HepG2 (cell line): ENCODE results near the gene CRYAB. TPM values are rescaled to one million over a fixed set of nuclear protein-coding genes. Genes with fewer than 3 reads are reported as not detected.
A peak's percentile ranks its signal among the peaks of the same experiment; 100 is the strongest.

ENCODE experiments used
- ASH2L ChIP-seq: fragments of 300-600, 200-600 bp; sonication (generic); IDR thresholded peaks from 2 replicates; pipeline ENCODE4 v1.7.0; 2017; ENCODE audit warnings: low read depth, mild to moderate bottlenecking, moderate library complexity, mixed read lengths, low read length; ENCODE audit not compliant: insufficient read length
- CTCF ChIP-seq: sonication (generic); formaldehyde crosslinking; IDR thresholded peaks from 2 replicates; pipeline ENCODE4 v1.5.0; 2020; ENCODE audit warnings: mild to moderate bottlenecking, missing genetic modification reagents, moderate library complexity
- IKZF1 ChIP-seq: fragments of 450-650 bp; IDR thresholded peaks from 2 replicates; pipeline ENCODE4 v1.7.1; 2016
- KDM5B ChIP-seq: sonication (generic); formaldehyde crosslinking; IDR thresholded peaks from 2 replicates; pipeline ENCODE4 v1.4.0; 2020; ENCODE audit warnings: missing genetic modification reagents, mild to moderate bottlenecking, borderline replicate concordance
- MXD3 ChIP-seq: IDR thresholded peaks from 2 replicates; pipeline ENCODE4 v1.6.1; 2016; ENCODE audit warnings: mild to moderate bottlenecking, missing biosample characterization, missing genetic modification reagents
- ONECUT2 ChIP-seq: sonication (generic); formaldehyde crosslinking; IDR thresholded peaks from 2 replicates; pipeline ENCODE4 v1.4.0; 2020; ENCODE audit warnings: missing genetic modification reagents
- SIX4 ChIP-seq: sonication (generic); formaldehyde crosslinking; IDR thresholded peaks from 2 replicates; pipeline ENCODE4 v1.4.0; 2020; ENCODE audit warnings: missing genetic modification reagents
- SNAPC5 ChIP-seq: sonication (generic); formaldehyde crosslinking; IDR thresholded peaks from 2 replicates; pipeline ENCODE4 v1.8.1; 2023; ENCODE audit warnings: mild to moderate bottlenecking, missing genetic modification reagents, borderline replicate concordance
- SOX6 ChIP-seq, 2 experiments: fragments of 450-650 bp in 1 of 2; sonication (generic) in 1 of 2; formaldehyde crosslinking in 1 of 2; IDR thresholded peaks; 2 replicates each; pipeline versions ENCODE4 v1.4.0 to v1.6.1; 2017 to 2020; ENCODE audit warnings: antibody characterized with exemption in 1 of 2, mild to moderate bottlenecking in 1 of 2, missing genetic modification reagents in 1 of 2
- SUZ12 ChIP-seq: fragments of 150-350 bp; IDR thresholded peaks from 2 replicates; pipeline ENCODE4 v1.6.1; 2014; ENCODE audit warnings: low read depth, low read length
- ZBTB42 ChIP-seq: sonication (generic); formaldehyde crosslinking; IDR thresholded peaks from 2 replicates; pipeline ENCODE4 v1.5.0; 2020; ENCODE audit warnings: mild to moderate bottlenecking, missing genetic modification reagents
- ZFP1 ChIP-seq: IDR thresholded peaks from 2 replicates; pipeline ENCODE4 v1.6.1; 2016
- ZNF333 ChIP-seq: sonication (generic); formaldehyde crosslinking; IDR thresholded peaks from 2 replicates; pipeline ENCODE4 v1.4.0; 2020; ENCODE audit warnings: mild to moderate bottlenecking, missing genetic modification reagents, borderline replicate concordance
- ZNF737 ChIP-seq: sonication (generic); formaldehyde crosslinking; IDR thresholded peaks from 2 replicates; pipeline ENCODE4 v1.5.0; 2020; ENCODE audit warnings: missing genetic modification reagents, mild to moderate bottlenecking, borderline replicate concordance
- polyA plus RNA-seq, 8 experiments: library from polyadenylated mRNA; depleted of rRNA in 3 of 8; stranded (reverse) in 7 of 8; unstranded in 1 of 8; fragments of >200 nt; fragmentation: Illumina TruSeq in 4 of 8; extraction: Trizol in 4 of 8; gene quantifications; 2 replicates each; pipeline versions ENCODE4 v1.2.1 to v1.2.3, GENCODE V29; 2011 to 2016; ENCODE audit warnings: low read depth in 4 of 8, missing spikeins in 1 of 8, mixed read lengths in 1 of 8; ENCODE audit not compliant: insufficient read depth in 1 of 8
- total RNA-seq, 5 experiments: library from RNA; depleted of rRNA; stranded (reverse); fragments of >200 nt; fragmentation: Illumina TruSeq; extraction: Trizol; gene quantifications; 2 replicates each; pipeline ENCODE4 v1.2.3, GENCODE V29; 2016; ENCODE audit warnings: low read depth in 1 of 5
- TF ChIP-seq, protein P1 (sequence below): sonication (generic); formaldehyde crosslinking; IDR thresholded peaks from 2 replicates; pipeline ENCODE4 v1.8.1; 2023; ENCODE audit warnings: missing genetic modification reagents, inconsistent platforms, borderline replicate concordance
- TF ChIP-seq, protein P2 (sequence below): sonication (generic); formaldehyde crosslinking; IDR thresholded peaks from 2 replicates; pipeline ENCODE4 v1.4.0; 2020; ENCODE audit warnings: missing genetic modification reagents
- TF ChIP-seq, protein P3 (sequence below): fragments of 450-650 bp; IDR thresholded peaks from 2 replicates; pipeline ENCODE4 v1.6.1; 2017; ENCODE audit warnings: mild to moderate bottlenecking
- TF ChIP-seq, protein P4 (sequence below): sonication (generic); formaldehyde crosslinking; IDR thresholded peaks from 2 replicates; pipeline ENCODE4 v1.8.1; 2022; ENCODE audit warnings: mild to moderate bottlenecking, missing genetic modification reagents

The CRYAB gene
- total and polyA plus RNA-seq, 2 of the 13 experiments (the other 11 are each of a cell fraction or from before 2014, with no cell fraction given) = 0.55 to 1.1 TPM

DNA sequence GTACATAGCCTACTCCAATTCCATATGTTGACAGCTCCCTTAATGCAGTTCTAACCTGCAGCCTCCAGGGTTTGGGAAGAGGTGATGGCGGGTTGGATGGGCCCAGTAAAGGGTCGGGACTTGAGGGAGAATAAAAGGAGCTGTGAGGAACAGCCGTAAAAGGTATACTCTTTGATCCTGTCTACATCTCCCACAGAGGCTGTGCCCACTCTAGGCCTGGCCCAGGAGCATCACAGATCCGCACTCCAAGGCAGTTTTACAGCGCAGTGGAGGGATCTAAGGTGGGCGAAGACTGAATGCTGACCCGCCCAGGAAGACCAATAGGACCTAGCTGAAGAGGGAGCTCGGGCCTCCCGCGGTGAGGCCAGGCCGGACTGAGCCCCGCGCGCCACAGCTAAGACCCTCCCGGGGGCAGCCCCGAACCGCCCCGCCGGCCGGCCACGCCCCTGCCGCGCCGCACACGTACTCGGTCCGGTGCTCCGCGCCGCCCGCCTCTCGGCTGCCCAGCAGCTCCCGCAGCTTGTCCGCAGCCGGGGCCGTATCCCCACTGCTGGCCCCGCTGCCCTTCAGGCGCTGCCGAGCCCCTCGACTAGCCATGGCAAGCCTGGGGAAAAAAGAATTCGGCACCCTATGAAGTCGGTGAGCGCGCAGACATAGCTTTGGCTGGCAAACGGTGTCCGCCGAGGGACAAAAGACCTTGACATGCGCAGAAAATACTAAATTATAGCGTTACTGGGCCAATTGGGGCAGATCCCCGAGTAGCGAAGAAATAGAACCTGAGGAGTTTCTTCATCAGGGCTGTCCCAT, 40.5 kb downstream of the CRYAB start, which contains the start of gene ALG9 (continued):
- TF ChIP-seq, protein P1, sequence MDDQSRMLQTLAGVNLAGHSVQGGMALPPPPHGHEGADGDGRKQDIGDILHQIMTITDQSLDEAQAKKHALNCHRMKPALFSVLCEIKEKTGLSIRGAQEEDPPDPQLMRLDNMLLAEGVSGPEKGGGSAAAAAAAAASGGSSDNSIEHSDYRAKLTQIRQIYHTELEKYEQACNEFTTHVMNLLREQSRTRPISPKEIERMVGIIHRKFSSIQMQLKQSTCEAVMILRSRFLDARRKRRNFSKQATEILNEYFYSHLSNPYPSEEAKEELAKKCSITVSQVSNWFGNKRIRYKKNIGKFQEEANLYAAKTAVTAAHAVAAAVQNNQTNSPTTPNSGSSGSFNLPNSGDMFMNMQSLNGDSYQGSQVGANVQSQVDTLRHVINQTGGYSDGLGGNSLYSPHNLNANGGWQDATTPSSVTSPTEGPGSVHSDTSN (CRISPR knock-in tag) = no peak
- TF ChIP-seq CTCF (CRISPR knock-in tag) (no peak), MXD3 (0 out of 2 replicates have a peak, but pooled peaks have one; percentile 66), SNAPC5 (CRISPR knock-in tag) (0 out of 2 replicates have a peak, but pooled peaks have one; percentile 71), ZBTB42 (CRISPR knock-in tag) (no peak), IKZF1 (no peak), ZNF333 (CRISPR knock-in tag) (no peak), ASH2L (peak; percentile 99), SUZ12 (no peak), KDM5B (CRISPR knock-in tag) (peak; percentile 81; the same call in 1 of the 2 replicates), ZFP1 (CRISPR knock-in tag) (no peak), SOX6 (IDR thresholded peaks at IDR 0.05) (no peak), SOX6 (CRISPR knock-in tag; IDR thresholded peaks at IDR 0.05) (peak; percentile 22; the same call in 1 of the 2 replicates), SIX4 (peak; percentile 49; the same call in 1 of the 2 replicates), ZNF737 (no peak), ONECUT2 (CRISPR knock-in tag) (no peak)
- TF ChIP-seq, protein P2, sequence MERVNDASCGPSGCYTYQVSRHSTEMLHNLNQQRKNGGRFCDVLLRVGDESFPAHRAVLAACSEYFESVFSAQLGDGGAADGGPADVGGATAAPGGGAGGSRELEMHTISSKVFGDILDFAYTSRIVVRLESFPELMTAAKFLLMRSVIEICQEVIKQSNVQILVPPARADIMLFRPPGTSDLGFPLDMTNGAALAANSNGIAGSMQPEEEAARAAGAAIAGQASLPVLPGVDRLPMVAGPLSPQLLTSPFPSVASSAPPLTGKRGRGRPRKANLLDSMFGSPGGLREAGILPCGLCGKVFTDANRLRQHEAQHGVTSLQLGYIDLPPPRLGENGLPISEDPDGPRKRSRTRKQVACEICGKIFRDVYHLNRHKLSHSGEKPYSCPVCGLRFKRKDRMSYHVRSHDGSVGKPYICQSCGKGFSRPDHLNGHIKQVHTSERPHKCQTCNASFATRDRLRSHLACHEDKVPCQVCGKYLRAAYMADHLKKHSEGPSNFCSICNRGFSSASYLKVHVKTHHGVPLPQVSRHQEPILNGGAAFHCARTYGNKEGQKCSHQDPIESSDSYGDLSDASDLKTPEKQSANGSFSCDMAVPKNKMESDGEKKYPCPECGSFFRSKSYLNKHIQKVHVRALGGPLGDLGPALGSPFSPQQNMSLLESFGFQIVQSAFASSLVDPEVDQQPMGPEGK (CRISPR knock-in tag) = no peak
- TF ChIP-seq, protein P3, sequence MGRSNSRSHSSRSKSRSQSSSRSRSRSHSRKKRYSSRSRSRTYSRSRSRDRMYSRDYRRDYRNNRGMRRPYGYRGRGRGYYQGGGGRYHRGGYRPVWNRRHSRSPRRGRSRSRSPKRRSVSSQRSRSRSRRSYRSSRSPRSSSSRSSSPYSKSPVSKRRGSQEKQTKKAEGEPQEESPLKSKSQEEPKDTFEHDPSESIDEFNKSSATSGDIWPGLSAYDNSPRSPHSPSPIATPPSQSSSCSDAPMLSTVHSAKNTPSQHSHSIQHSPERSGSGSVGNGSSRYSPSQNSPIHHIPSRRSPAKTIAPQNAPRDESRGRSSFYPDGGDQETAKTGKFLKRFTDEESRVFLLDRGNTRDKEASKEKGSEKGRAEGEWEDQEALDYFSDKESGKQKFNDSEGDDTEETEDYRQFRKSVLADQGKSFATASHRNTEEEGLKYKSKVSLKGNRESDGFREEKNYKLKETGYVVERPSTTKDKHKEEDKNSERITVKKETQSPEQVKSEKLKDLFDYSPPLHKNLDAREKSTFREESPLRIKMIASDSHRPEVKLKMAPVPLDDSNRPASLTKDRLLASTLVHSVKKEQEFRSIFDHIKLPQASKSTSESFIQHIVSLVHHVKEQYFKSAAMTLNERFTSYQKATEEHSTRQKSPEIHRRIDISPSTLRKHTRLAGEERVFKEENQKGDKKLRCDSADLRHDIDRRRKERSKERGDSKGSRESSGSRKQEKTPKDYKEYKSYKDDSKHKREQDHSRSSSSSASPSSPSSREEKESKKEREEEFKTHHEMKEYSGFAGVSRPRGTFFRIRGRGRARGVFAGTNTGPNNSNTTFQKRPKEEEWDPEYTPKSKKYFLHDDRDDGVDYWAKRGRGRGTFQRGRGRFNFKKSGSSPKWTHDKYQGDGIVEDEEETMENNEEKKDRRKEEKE = no peak
- TF ChIP-seq, protein P4, sequence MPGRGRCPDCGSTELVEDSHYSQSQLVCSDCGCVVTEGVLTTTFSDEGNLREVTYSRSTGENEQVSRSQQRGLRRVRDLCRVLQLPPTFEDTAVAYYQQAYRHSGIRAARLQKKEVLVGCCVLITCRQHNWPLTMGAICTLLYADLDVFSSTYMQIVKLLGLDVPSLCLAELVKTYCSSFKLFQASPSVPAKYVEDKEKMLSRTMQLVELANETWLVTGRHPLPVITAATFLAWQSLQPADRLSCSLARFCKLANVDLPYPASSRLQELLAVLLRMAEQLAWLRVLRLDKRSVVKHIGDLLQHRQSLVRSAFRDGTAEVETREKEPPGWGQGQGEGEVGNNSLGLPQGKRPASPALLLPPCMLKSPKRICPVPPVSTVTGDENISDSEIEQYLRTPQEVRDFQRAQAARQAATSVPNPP = 0 out of 2 replicates have a peak, but pooled peaks have one; percentile 57
